WTC11 (cell line): ENCODE results near the gene RACGAP1.

Experiments used
- CTCF ChIP-seq: fragments of 200-600 bp; IDR thresholded peaks from 2 replicates; pipeline ENCODE4 v1.8.0; 2022; ENCODE audit warnings: antibody characterized with exemption
- E2F5 ChIP-seq: sonication (generic); formaldehyde crosslinking; IDR thresholded peaks from 2 replicates; pipeline ENCODE4 v1.8.1; 2022; ENCODE audit warnings: mild to moderate bottlenecking, moderate library complexity, missing genetic modification reagents
- FOXK1 ChIP-seq: sonication (generic); formaldehyde crosslinking; IDR thresholded peaks from 2 replicates; pipeline ENCODE4 v1.8.0; 2022; ENCODE audit warnings: mild to moderate bottlenecking, moderate library complexity, missing genetic modification reagents
- MLX ChIP-seq: sonication (generic); formaldehyde crosslinking; IDR thresholded peaks from 2 replicates; pipeline ENCODE4 v1.8.1; 2023; ENCODE audit warnings: mild to moderate bottlenecking, missing genetic modification reagents, moderate library complexity
- NR2C2 ChIP-seq: sonication (generic); formaldehyde crosslinking; IDR thresholded peaks from 2 replicates; pipeline ENCODE4 v1.8.0; 2022; ENCODE audit warnings: mild to moderate bottlenecking, missing genetic modification reagents
- PRDM15 ChIP-seq: sonication (generic); formaldehyde crosslinking; IDR thresholded peaks from 2 replicates; pipeline ENCODE4 v1.8.0; 2022; ENCODE audit warnings: missing genetic modification reagents
- TEAD1 ChIP-seq: sonication (generic); formaldehyde crosslinking; IDR thresholded peaks from 2 replicates; pipeline ENCODE4 v1.8.0; 2022; ENCODE audit warnings: mild to moderate bottlenecking, missing genetic modification reagents
- ZNF317 ChIP-seq: sonication (generic); formaldehyde crosslinking; IDR thresholded peaks from 2 replicates; pipeline ENCODE4 v1.8.1; 2023; ENCODE audit warnings: low read depth, mild to moderate bottlenecking, moderate library complexity, missing genetic modification reagents, borderline replicate concordance
- TF ChIP-seq, protein P1 (sequence below): fragments of 250-450 bp; sonication (Bioruptor Pico); IDR thresholded peaks from 2 replicates; pipeline ENCODE4 v1.9.0; 2021; ENCODE audit warnings: mild to moderate bottlenecking

- no peak for TF ChIP-seq PRDM15 (CRISPR knock-in tag)
- no peak for TF ChIP-seq CTCF
- TF ChIP-seq, protein P1, sequence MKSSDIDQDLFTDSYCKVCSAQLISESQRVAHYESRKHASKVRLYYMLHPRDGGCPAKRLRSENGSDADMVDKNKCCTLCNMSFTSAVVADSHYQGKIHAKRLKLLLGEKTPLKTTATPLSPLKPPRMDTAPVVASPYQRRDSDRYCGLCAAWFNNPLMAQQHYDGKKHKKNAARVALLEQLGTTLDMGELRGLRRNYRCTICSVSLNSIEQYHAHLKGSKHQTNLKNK (CRISPR knock-in tag), result no peak
- no peak for TF ChIP-seq TEAD1 (CRISPR knock-in tag)
- TF ChIP-seq ZNF317 (CRISPR knock-in tag), result no peak
- TF ChIP-seq NR2C2 (CRISPR knock-in tag), result no peak
- TF ChIP-seq MLX (CRISPR knock-in tag), result no peak
- no peak for TF ChIP-seq E2F5 (CRISPR knock-in tag)
- TF ChIP-seq FOXK1 (CRISPR knock-in tag), result no peak
Measured at GRCh38 chr12:50056639-50056976, 31.3 kb upstream of the RACGAP1 start.
